Gastrocnemius medialis (tissue), 4 donors: Measurements from ENCODE around the gene KCNK17.

Source experiments
- CTCF ChIP-seq, 5 experiments: fragments of 450-650 bp in 3 of 5; fragments of 200-600 bp in 2 of 5; sonication (generic) in 2 of 5; IDR thresholded peaks in 4 of 5; conservative IDR thresholded peaks in 1 of 5; 1 replicate in 4 of 5; 2 replicates in 1 of 5; pipeline ENCODE4 v1.5.1; 2016 to 2019; ENCODE audit warnings: antibody characterized with exemption in 5 of 5, mild to moderate bottlenecking in 3 of 5, moderate library complexity in 3 of 5
- POLR2A ChIP-seq, 2 donors: fragments of 450-650 bp; IDR thresholded peaks; one replicate each; pipeline ENCODE4 v1.6.1; 2017; ENCODE audit warnings: antibody characterized with exemption in 2 of 2, mild to moderate bottlenecking in 2 of 2, moderate library complexity in 2 of 2

GRCh38 chr6:39362487-39362865 lies 48.3 kb upstream of the KCNK17 start:
- no peak for TF ChIP-seq CTCF (IDR thresholded peaks at IDR 0.05 in 4 of 5, conservative IDR thresholded peaks at IDR 0.05 in 1 of 5)
- TF ChIP-seq POLR2A (IDR thresholded peaks at IDR 0.05): no peak
